Tongue (tissue), 3 donors: ENCODE results near the gene ANKRD13A. TPM values are rescaled to one million over a fixed set of nuclear protein-coding genes. Genes with fewer than 3 reads are reported as not detected.
"Not testable (repeated sequence)": the region's sequence is repeated elsewhere in the genome, so short reads cannot be mapped to it uniquely, and the experiment has no call there.

Experiments used
- DNase-seq: peaks from one replicate; pipeline ENCODE4 v3.0.0-alpha.2; 2015
- small RNA-seq: library from RNA; depleted of rRNA; stranded (forward); fragments of <200 nt; gene quantifications from one replicate; pipeline ENCODE3, GENCODE V24; 2014; ENCODE audit warnings: low replicate concordance
- total RNA-seq: library from RNA; depleted of rRNA; stranded (reverse); fragments of >200 nt; gene quantifications from one replicate; pipeline ENCODE4 v1.2.3, GENCODE V29; 2014

The ANKRD13A gene
- total RNA-seq, 1 donor from 2014 or later, result 46.5 TPM

DNA sequence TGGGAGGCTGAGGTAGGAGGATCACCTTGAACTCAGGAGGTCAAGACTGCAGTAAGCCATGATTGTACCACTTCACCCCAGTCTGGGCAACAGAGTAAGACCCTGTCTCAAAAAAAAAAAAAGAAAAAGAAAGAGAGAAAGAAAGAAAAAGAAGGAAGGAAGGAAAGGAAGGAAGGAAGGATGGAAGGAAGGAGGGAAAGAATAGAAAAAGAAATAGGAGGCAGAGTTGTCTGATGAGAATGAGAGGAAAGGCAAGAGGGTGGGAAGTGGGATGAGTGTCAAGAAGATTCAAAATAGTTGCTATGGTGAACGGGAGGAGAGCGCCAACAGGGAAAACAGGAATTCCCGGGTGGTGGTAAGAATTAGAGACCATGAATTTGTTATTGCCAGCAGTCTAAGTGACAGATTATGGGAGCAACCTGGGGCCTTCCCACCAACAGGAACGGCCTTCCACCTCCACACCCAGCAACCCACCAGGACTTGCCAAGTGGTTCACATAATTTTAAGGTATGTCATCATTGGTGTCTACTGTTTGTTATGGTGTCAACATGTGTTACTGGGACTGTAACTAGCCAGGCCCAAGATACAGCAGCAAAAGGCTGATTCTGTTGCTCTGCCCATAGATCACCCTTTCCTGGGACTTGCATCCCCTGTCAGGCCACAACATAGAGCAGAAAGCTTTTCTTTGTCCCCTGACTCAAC lies 85.2 kb downstream of the ANKRD13A start:
- no peak for DNase-seq

DNA sequence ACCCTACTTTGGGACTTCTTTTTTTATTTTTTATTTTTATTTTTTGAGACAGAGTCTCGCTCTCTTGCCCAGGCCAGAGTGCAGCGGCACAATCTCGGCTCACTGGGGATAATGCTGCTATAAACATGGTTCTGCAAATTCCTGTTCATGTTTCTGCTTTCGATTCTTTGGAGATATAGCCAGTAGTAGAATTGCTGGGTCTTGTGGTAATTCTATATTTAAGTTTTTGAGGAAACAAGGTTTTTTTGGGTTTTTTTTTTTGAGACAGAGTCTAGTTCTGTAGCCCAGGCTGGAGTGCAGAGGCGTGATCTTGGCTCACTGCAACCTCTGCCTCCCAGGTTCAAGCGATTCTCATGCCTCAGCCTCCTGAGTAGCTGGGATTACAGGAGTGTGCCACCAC lies 89.0 kb downstream of the ANKRD13A start:
- DNase-seq, result not testable (repeated sequence)

DNA sequence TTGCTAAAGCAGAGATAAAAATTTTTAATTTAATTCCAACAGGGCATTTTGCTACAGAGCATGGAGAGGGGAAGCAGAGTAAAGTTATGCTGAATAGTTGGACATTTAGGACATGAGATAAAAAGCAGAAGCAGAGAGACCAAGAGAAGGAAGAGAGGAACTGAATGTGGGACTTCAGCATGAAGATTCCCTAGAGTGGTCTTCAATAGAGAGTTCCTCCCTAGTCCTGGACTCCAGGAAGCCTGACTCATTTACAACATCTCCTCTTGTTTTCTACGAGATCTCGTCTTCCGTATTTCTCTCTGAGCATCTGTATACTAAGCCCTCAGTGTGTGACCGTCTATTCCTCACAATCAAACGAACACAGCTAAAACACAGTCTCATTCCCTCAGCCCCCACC lies 89.7 kb downstream of the ANKRD13A start:
- no peak for DNase-seq

Small RNAs within 50 kb of the gene (small RNA-seq; reads per million reads assigned to genes)
- not detected for gene AC007546.2

Other genes with a start within 250 kb of the ANKRD13A start
- gene TRPV4, start 166.0 kb upstream of the ANKRD13A start, total RNA-seq, result 3.5 TPM
- 40.1 TPM for gene GLTP, start 118.9 kb upstream of the ANKRD13A start, total RNA-seq
- 9.7 TPM for gene TCHP, start 99.2 kb upstream of the ANKRD13A start, total RNA-seq
- gene GIT2, start 3.1 kb upstream of the ANKRD13A start, total RNA-seq, result 57.6 TPM
- gene C12orf76, start 49.1 kb downstream of the ANKRD13A start, total RNA-seq, result 20.9 TPM
- gene IFT81, start 124.9 kb downstream of the ANKRD13A start, total RNA-seq, result 32.0 TPM